ENCODE measurements around the gene NABP1.

GRCh38 chr2:191629001-191629453 lies 48.9 kb upstream of the NABP1 start:
- TF ChIP-seq POLR2A (IDR thresholded peaks at IDR 0.05; ENCODE audit: low read length) (no peak), GATA1 (IDR thresholded peaks at IDR 0.05; ENCODE audit: low read depth, low read length) (no peak)

Data from erythroblast (primary cell).